ENCODE measurements around the gene ADGRB3. TPM values are rescaled to one million over a fixed set of nuclear protein-coding genes. Genes with fewer than 3 reads are reported as not detected.

Gene ADGRB3
- total and polyA plus RNA-seq, 10 of the 15 experiments (the other 5 are each of a cell fraction or from before 2014, with no cell fraction given) = 0.03 to 0.06 TPM; not detected in 8

- TF ChIP-seq MAX (IDR thresholded peaks at IDR 0.05; ENCODE audit: low read depth, low read length) = no peak
Observed at GRCh38 chr6:68632734-68633133, 2.3 kb upstream of the ADGRB3 start (continued).

GRCh38 chr6:68633281-68633971 lies 1.7 kb upstream of the ADGRB3 start:
- H2AFZ ChIP-seq (ENCODE audit: control insufficient read depth, low read depth, low read length) = no peak overlapping the region

More at GRCh38 chr6:68633281-68633971, 1.7 kb upstream of the ADGRB3 start:
- Histone ChIP-seq H4K20me1 (ENCODE audit: control insufficient read depth, insufficient read depth) (no peaks in the 10 kb centered on the region), H3K27ac (ENCODE audit: control insufficient read depth, insufficient read depth) (no peak overlapping the region), H3K9ac (ENCODE audit: control insufficient read depth, insufficient read depth, low read length) (no peak overlapping the region), H3K27me3 (replicated peaks in 1 of 2; ENCODE audit: control insufficient read depth in 2 of 2, insufficient read depth in 2 of 2, low read length in 1 of 2) (peaks cover 1 to 16% of the 10 kb centered on the region in 2 experiments), H3K4me2 (ENCODE audit: control insufficient read depth, insufficient read depth) (no peak overlapping the region), H3K9me3 (replicated peaks; ENCODE audit: control insufficient read depth, insufficient read depth, low read length) (no peaks in the 10 kb centered on the region), H3K4me3 (no peak overlapping the region), H3K36me3 (ENCODE audit: control insufficient read depth in 2 of 2, insufficient read depth in 2 of 2, low read length in 1 of 2) (no peaks in the 10 kb centered on the region), H3K79me2 (ENCODE audit: control insufficient read depth, insufficient read depth, low read length) (no peaks in the 10 kb centered on the region), H3K4me1 (ENCODE audit: control insufficient read depth, insufficient read depth, low read length) (no peaks in the 10 kb centered on the region)
- CTCF ChIA-PET = no interaction called here
- no TSS peak for BruUV-seq (replicated peaks)
- in situ Hi-C loops (cut with MboI) (loop anchor here (10.0 to 25.0 kb wide), 2 partner anchors 331 to 1479 kb away; no protein-coding TSS in a partner anchor), intact Hi-C loops (cut with micrococcal nuclease; ENCODE audit: unreplicated experiment) (no loop called here)
- POLR2A ChIA-PET = no interaction called here
- FAIRE-seq (no peak), DNase-seq (ENCODE audit: low read depth, low spot score) (no peak), ATAC-seq (no peak)
- RAD21 ChIA-PET (ENCODE audit: unreplicated experiment) = no interaction called here
- no peak for TF ChIP-seq NFYB (IDR thresholded peaks at IDR 0.05; ENCODE audit: insufficient read depth, low read depth, low read length)
- no peak for TF ChIP-seq TCF12 (IDR thresholded peaks at IDR 0.05; ENCODE audit: low read depth, low read length)
- no peak for TF ChIP-seq SMAD1 (IDR thresholded peaks at IDR 0.05; ENCODE audit: low read depth, partially characterized antibody)
- no peak for TF ChIP-seq PAX8 (IDR thresholded peaks at IDR 0.05)
- no peak for TF ChIP-seq BCLAF1 (IDR thresholded peaks at IDR 0.05)
- TF ChIP-seq SIN3A (IDR thresholded peaks at IDR 0.05; ENCODE audit: low read depth, low read length) = no peak
- no peak for TF ChIP-seq MTA2 (IDR thresholded peaks at IDR 0.05; ENCODE audit: low read depth)
- no peak for TF ChIP-seq FOXM1 (IDR thresholded peaks at IDR 0.05; ENCODE audit: low read depth, low read length)
- TF ChIP-seq SUPT20H (IDR thresholded peaks at IDR 0.05; ENCODE audit: borderline replicate concordance, control insufficient read depth, low read depth, low read length) = no peak
- TF ChIP-seq HDAC2 (IDR thresholded peaks at IDR 0.05) = no peak
- no peak for TF ChIP-seq TBL1XR1 (IDR thresholded peaks at IDR 0.05; ENCODE audit: low read depth, low read length)
- 46% methylated on average over 9 of the region's 9 CpGs for WGBS (ENCODE audit: insufficient coverage, insufficient replicate concordance, low lambda C conversion rate, missing lambda C conversion rate)
- SMC1A ChIA-PET (ENCODE audit: uncharacterized antibody, unreplicated experiment) = no interaction called here
